DND-41 (cell line): Measurements from ENCODE around the gene SOX12.
A peak's percentile ranks its signal among the peaks of the same experiment; 100 is the strongest.

Experiments used
- ATAC-seq: fragments of 200-7000 bp; cut with Tn5 transposase; 3 replicates; pipeline ENCODE4 v1.9.1; 2021; ENCODE audit warnings: low read depth; ENCODE audit not compliant: insufficient read depth
- DNase-seq: peaks from one replicate; pipeline ENCODE4 v3.0.0-alpha.2; 2020
- H2AFZ ChIP-seq: 2 replicates; pipeline ENCODE4 v1.6.0; 2012; ENCODE audit warnings: low read depth, low read length
- H3K27ac ChIP-seq: 2 replicates; pipeline ENCODE4 v1.5.1; 2012; ENCODE audit warnings: low read length, inconsistent platforms
- H3K27me3 ChIP-seq: fragments of 200-600 bp; sonication (generic); 2 replicates; pipeline ENCODE4 v1.6.0; 2012; ENCODE audit warnings: low read length, mild to moderate bottlenecking, inconsistent platforms; ENCODE audit not compliant: insufficient read depth, poor library complexity
- H3K36me3 ChIP-seq: 2 replicates; pipeline ENCODE4 v1.5.1; 2012; ENCODE audit warnings: low read length, inconsistent platforms; ENCODE audit not compliant: insufficient read depth
- H3K4me1 ChIP-seq: 2 replicates; pipeline ENCODE4 v1.5.1; 2012; ENCODE audit warnings: mild to moderate bottlenecking, low read length; ENCODE audit not compliant: insufficient read depth
- H3K4me2 ChIP-seq: 2 replicates; pipeline ENCODE4 v1.6.0; 2012; ENCODE audit warnings: mild to moderate bottlenecking, moderate library complexity, low read length, inconsistent platforms; ENCODE audit not compliant: insufficient read depth
- H3K4me3 ChIP-seq, 2 experiments: fragments of 200-600 bp in 1 of 2; shearing (Covaris generic) in 1 of 2; 2 replicates each; pipeline ENCODE4 v1.5.1; 2012 to 2016; ENCODE audit warnings: inconsistent platforms in 2 of 2, low read length in 2 of 2, mild to moderate bottlenecking in 2 of 2, low read depth in 1 of 2, moderate library complexity in 1 of 2
- H3K79me2 ChIP-seq: 2 replicates; pipeline ENCODE4 v1.6.0; 2012; ENCODE audit warnings: low read length, inconsistent platforms; ENCODE audit not compliant: insufficient read depth
- H3K9ac ChIP-seq: 2 replicates; pipeline ENCODE4 v1.6.0; 2012; ENCODE audit warnings: low read depth, mild to moderate bottlenecking, inconsistent platforms, low read length, moderate library complexity
- H3K9me3 ChIP-seq: 2 replicates; pipeline ENCODE4 v1.5.1; 2012; ENCODE audit warnings: low read length, moderate library complexity, mild to moderate bottlenecking, inconsistent platforms; ENCODE audit not compliant: insufficient read depth, severe bottlenecking
- H4K20me1 ChIP-seq: 2 replicates; pipeline ENCODE4 v1.6.0; 2012; ENCODE audit warnings: low read length; ENCODE audit not compliant: insufficient read depth
- CTCF ChIP-seq: IDR thresholded peaks from 2 replicates; pipeline ENCODE4 v1.5.1; 2012; ENCODE audit warnings: borderline replicate concordance, low read length, moderate library complexity, mild to moderate bottlenecking; ENCODE audit not compliant: poor library complexity, severe bottlenecking; ENCODE audit errors: extremely low read depth
- EZH2 ChIP-seq: IDR thresholded peaks from 3 replicates; pipeline ENCODE4 v1.6.1; 2012; ENCODE audit warnings: borderline replicate concordance, low read depth, mild to moderate bottlenecking, moderate library complexity, low read length, inconsistent platforms; ENCODE audit not compliant: severe bottlenecking

The SOX12 gene

GRCh38 chr20:316316-317068, 8.9 kb upstream of the SOX12 start:
- Histone ChIP-seq H3K36me3 (no peaks in the 10 kb centered on the region), H3K4me2 (no peak overlapping the region), H3K4me1 (no peaks in the 10 kb centered on the region), H3K79me2 (no peaks in the 10 kb centered on the region), H3K27ac (no peak overlapping the region), H3K9me3 (no peaks in the 10 kb centered on the region), H3K9ac (no peak overlapping the region), H4K20me1 (no peaks in the 10 kb centered on the region), H3K4me3 (no peak overlapping the region), H3K27me3 (no peaks in the 10 kb centered on the region), H2AFZ (no peak overlapping the region)
- no peak for ATAC-seq
- TF ChIP-seq CTCF (no peak), EZH2 (no peak)
- no peak for DNase-seq

- Histone ChIP-seq H3K4me3 (peak overlapping the region; percentile 24 to 63), H3K9ac (peak overlapping the region; percentile 64), H3K36me3 (peaks cover 10% of the 10 kb centered on the region; the same call in 1 of the 2 replicates), H2AFZ (peak overlapping the region; percentile 68), H3K4me1 (peaks cover 50% of the 10 kb centered on the region), H4K20me1 (peaks cover 16% of the 10 kb centered on the region), H3K27ac (peak overlapping the region; percentile 65), H3K27me3 (no peaks in the 10 kb centered on the region), H3K9me3 (no peaks in the 10 kb centered on the region), H3K79me2 (peaks cover 14% of the 10 kb centered on the region), H3K4me2 (peak overlapping the region; percentile 93)
- ATAC-seq = peak; percentile 68
- peak; percentile 91 for DNase-seq
- TF ChIP-seq EZH2 (no peak), CTCF (peak; percentile 41)
Observed at GRCh38 chr20:324177-325044, 941 bp upstream of the SOX12 start.

GRCh38 chr20:325889-326644, 715 bp downstream of the SOX12 start:
- H2AFZ ChIP-seq = peak overlapping the region; percentile 85
- H3K27me3 ChIP-seq = no peaks in the 10 kb centered on the region
- peak overlapping the region; percentile 71 for H3K27ac ChIP-seq
- H3K9me3 ChIP-seq = no peaks in the 10 kb centered on the region
- peak overlapping the region; percentile 64 for H3K9ac ChIP-seq
- peak overlapping the region; percentile 93 for H3K4me2 ChIP-seq
- peaks cover 60% of the 10 kb centered on the region for H3K4me1 ChIP-seq
- H3K36me3 ChIP-seq = peaks cover 14% of the 10 kb centered on the region; the same call in 1 of the 2 replicates
- H4K20me1 ChIP-seq = peaks cover 29% of the 10 kb centered on the region
- DNase-seq = peak; percentile 66
- ATAC-seq = no peak
- TF ChIP-seq EZH2 (peak; percentile 64), CTCF (peak; percentile 16)
- H3K4me3 ChIP-seq = peak overlapping the region; percentile 29 to 63; a peak in 3 of 4 replicates
- peaks cover 14% of the 10 kb centered on the region for H3K79me2 ChIP-seq
